Coronary artery (tissue), 2 donors: ENCODE data around the gene SEMA3A.
"Not testable (repeated sequence)": the region's sequence is repeated elsewhere in the genome, so short reads cannot be mapped to it uniquely, and the experiment has no call there.

Experiments
- DNase-seq: peaks from one replicate; pipeline ENCODE4 v3.0.0-alpha.2; 2017; ENCODE audit warnings: low spot score
- H3K27ac ChIP-seq, 2 donors: fragments of 200-600 bp; sonication (generic); one replicate each; pipeline ENCODE4 v1.5.1; 2016 to 2019
- H3K4me3 ChIP-seq: fragments of 200-600 bp; sonication (generic); 2 replicates; pipeline ENCODE4 v1.5.1; 2016; ENCODE audit warnings: mild to moderate bottlenecking, moderate library complexity
- CTCF ChIP-seq: fragments of 200-600 bp; sonication (generic); IDR thresholded peaks from one replicate; pipeline ENCODE4 v1.5.1; 2019; ENCODE audit warnings: antibody characterized with exemption

Gene SEMA3A

GRCh38 chr7:84060760-84061261 is 133.8 kb downstream of the SEMA3A start:
- Histone ChIP-seq H3K4me3 (no peak overlapping the region), H3K27ac (no peak overlapping the region)
- TF ChIP-seq CTCF: no peak
- no peak for DNase-seq

- no peak overlapping the region for H3K27ac ChIP-seq
- DNase-seq: no peak
- H3K4me3 ChIP-seq: no peak overlapping the region
- no peak for TF ChIP-seq CTCF
Observed at GRCh38 chr7:84060000-84060399, 134.6 kb downstream of the SEMA3A start.

GRCh38 chr7:84058311-84059076 is 136.1 kb downstream of the SEMA3A start:
- no peak for DNase-seq
- no peak overlapping the region for H3K27ac ChIP-seq
- TF ChIP-seq CTCF: no peak
- H3K4me3 ChIP-seq: no peak overlapping the region

- no peak for TF ChIP-seq CTCF
- Histone ChIP-seq H3K27ac (no peak overlapping the region), H3K4me3 (no peak overlapping the region)
- no peak for DNase-seq
Observed at GRCh38 chr7:84057576-84057975, 137.0 kb downstream of the SEMA3A start.

- DNase-seq: no peak
- H3K27ac ChIP-seq: no peak overlapping the region
- TF ChIP-seq CTCF: no peak
- H3K4me3 ChIP-seq: no peak overlapping the region
Observed at GRCh38 chr7:84055904-84056605, 138.5 kb downstream of the SEMA3A start.

GRCh38 chr7:84055199-84055598 is 139.4 kb downstream of the SEMA3A start:
- H3K4me3 ChIP-seq, H3K27ac ChIP-seq, DNase-seq: not testable (repeated sequence)

- no peak overlapping the region for H3K27ac ChIP-seq
- DNase-seq: no peak
- no peak overlapping the region for H3K4me3 ChIP-seq
- TF ChIP-seq CTCF: no peak
Observed at GRCh38 chr7:84049071-84049836, 145.3 kb downstream of the SEMA3A start.
